Measurements from ENCODE around the gene TSPAN15.

Gene TSPAN15

DNA sequence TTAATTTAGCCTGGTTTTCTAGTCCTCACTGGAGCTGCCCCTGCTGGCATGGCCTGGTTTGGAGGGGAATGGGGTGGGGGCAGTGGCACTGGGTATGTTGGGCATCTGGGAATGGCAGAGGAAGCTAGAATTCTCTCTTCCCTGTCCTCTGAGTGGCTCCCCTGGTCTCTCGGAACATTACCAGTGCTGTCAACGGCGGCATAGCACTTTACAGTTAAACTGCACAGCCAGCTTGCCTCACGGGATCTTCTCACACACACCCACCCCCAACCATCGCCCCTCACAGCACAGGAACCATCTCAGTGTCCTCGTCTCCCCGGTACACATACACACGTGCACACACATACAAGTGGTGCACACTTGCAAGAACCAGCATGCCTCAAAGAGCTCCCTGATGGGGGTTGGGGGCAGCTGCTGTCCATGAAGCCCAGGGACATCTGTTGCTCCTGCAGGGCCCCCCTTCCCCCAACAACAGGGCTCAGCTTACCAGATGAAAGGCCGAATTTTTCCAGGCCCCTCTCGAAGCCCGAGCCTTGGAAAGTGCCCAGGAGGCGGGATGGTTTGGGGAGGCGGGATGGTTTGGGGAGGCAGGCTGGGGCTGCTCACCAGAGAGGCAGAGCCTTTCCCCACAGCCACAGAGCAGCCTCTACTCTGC is 41.0 kb downstream of the TSPAN15 start:
- H3K27me3 ChIP-seq, result no peaks in the 10 kb centered on the region
- H3K4me3 ChIP-seq, result no peak overlapping the region
- peak overlapping the region in 2 of 11 experiments; percentile 15 to 56; a peak in 3 of 22 replicates for H3K9ac ChIP-seq
- peak overlapping the region in 10 of 11 experiments; percentile 2 to 84 (median 48); a peak in 14 of 22 replicates for H3K4me2 ChIP-seq
- no peaks in the 10 kb centered on the region for H4K20me1 ChIP-seq
- H3K27ac ChIP-seq, result peak overlapping the region in 5 of 11 experiments; percentile 7 to 35 (median 30); a peak in 4 of 22 replicates
- peaks cover 0 to 55% (median 24%) of the 10 kb centered on the region in 11 experiments; a peak in 15 of 22 replicates for H3K36me3 ChIP-seq
- no peak for TF ChIP-seq Cebpa-rat (IDR thresholded peaks at IDR 0.05)
- H3K4me1 ChIP-seq, result peaks cover 0 to 35% (median 25%) of the 10 kb centered on the region in 10 experiments; a peak in 16 of 20 replicates
- peaks cover 27 to 31% (median 30%) of the 10 kb centered on the region in 11 experiments for H3K9me3 ChIP-seq (replicated peaks in 1 of 11)

DNA sequence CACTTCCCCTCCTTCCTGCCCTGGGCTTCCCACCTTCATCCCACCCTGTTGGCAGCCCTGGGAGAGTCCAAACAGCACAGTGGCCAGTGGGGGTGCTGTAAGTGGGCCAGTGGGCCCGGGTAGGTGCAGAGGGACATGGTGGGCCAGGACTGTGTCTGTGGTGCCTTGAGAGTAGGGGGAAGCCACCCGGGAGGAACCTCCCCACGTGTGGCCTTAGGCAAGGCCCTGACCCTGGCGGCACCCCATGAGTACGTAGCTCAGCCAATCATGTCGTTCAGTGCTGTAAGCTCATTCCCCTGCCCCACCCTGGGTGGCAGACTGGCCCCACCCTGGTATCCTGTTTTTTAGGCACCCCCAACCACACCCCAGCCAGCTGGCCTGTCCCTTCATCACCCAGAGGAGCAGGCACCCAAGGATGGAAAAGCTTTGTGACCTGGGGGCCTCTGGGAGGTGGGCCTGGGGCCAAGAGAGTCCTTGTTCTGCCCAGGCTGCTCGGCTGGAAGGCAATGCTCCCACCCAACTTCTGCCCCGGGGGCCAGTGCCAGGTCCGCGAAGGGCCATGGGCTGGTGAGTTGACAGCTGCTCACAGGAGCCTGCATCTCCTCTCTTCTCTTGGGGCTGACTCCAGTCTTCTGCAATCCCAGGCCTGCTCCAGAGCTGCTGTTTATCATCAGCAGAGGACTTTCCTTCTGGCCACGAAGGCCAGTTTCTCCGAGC is 41.6 kb downstream of the TSPAN15 start:
- Histone ChIP-seq H3K4me2 (peak overlapping the region in 7 of 11 experiments; percentile 26 to 84 (median 65); a peak in 11 of 22 replicates), H3K4me1 (peaks cover 0 to 42% (median 28%) of the 10 kb centered on the region in 10 experiments; a peak in 17 of 20 replicates), H4K20me1 (no peaks in the 10 kb centered on the region; a peak in 1 of 22 replicates), H3K9ac (no peak overlapping the region), H3K36me3 (peaks cover 0 to 55% (median 18%) of the 10 kb centered on the region in 11 experiments; a peak in 15 of 22 replicates), H3K4me3 (no peak overlapping the region), H3K27me3 (no peaks in the 10 kb centered on the region), H3K9me3 (replicated peaks in 1 of 11) (peaks cover 20 to 24% (median 23%) of the 10 kb centered on the region in 11 experiments), H3K27ac (peak overlapping the region in 4 of 11 experiments; percentile 7 to 32 (median 21); a peak in 2 of 22 replicates)
- no peak for TF ChIP-seq Cebpa-rat (IDR thresholded peaks at IDR 0.05)

DNA sequence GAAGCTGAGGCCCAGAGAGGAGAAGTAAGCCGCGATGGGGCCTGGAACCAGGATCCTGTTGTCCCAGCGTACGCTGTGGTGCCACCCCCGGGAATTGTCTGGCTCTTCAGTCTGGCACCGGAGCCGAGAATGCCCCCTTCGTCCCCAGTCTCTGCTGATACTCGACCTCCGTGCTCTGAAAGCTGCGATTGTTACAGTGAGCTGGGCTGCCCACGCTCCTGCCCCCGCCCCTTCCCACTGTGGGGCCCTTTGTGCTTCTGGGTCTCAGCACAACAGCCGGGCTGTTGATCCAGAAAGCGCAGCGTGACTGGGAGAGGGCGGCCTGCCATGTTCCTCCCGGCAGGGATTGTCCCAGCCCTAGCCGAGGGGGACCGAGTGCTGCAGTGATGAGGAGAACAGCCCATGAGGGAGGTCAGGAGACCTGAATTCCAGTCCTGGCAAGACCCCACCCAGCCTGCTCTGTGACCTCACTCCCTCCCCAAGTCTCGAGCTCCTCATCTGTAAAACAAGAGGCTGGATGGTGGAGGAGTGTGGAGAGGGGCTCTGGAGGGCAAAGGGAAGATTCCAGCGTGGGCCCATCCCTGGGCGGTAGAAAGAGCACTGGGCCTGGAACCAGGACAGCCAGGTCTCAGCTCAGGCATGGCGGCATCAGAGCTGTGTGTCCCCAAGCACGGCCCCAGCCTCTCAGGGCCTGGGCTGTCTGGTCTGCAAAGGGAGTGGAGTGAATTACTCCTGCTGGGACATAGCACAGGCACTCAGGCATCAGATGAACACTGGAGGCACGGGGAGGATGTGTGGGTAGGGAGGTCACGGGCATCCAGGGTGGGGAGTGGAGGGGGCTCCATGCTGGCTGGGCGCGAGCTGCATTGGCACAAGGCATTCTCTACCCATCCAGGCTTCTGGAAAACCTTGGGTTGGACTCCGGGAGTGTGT is 43.6 kb downstream of the TSPAN15 start:
- Histone ChIP-seq H3K36me3 (peaks cover 0 to 55% (median 2%) of the 10 kb centered on the region in 11 experiments; a peak in 11 of 22 replicates), H4K20me1 (no peaks in the 10 kb centered on the region; a peak in 1 of 22 replicates), H3K4me3 (no peak overlapping the region), H3K27ac (peak overlapping the region in 1 of 11 experiments; percentile 8; a peak in 1 of 22 replicates), H3K9ac (no peak overlapping the region), H3K4me1 (peaks cover 0 to 50% (median 33%) of the 10 kb centered on the region in 10 experiments; a peak in 17 of 20 replicates), H3K27me3 (no peaks in the 10 kb centered on the region), H3K9me3 (replicated peaks in 1 of 11) (peaks cover under 1 to 4% (median 3%) of the 10 kb centered on the region in 11 experiments; a peak in 19 of 22 replicates), H3K4me2 (no peak overlapping the region)
- no peak for TF ChIP-seq Cebpa-rat (IDR thresholded peaks at IDR 0.05)

DNA sequence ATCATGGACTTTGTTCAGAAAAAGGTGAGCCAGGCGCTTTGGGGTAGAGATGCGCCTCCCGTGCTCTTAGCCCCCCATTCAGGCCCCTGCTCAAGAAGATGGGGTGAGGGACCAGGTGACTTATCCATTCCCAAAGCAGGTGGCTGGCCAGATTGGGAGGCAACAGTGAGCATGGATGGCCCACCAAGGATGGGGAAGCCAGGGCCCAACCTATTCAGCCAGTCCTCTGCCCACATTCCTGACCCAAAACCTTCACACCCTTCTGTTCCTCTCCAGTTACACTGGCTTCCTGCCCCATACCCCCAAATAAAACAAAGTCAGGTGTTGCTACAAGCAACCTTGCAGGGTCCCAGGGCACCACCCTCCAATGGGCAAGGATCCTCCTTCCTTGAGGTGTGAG is 44.4 kb downstream of the TSPAN15 start:
- no peak overlapping the region for H3K4me2 ChIP-seq
- no peaks in the 10 kb centered on the region; a peak in 1 of 22 replicates for H4K20me1 ChIP-seq
- H3K4me3 ChIP-seq, result no peak overlapping the region
- no peak overlapping the region for H3K27ac ChIP-seq
- peaks cover 0 to 44% (median 33%) of the 10 kb centered on the region in 10 experiments; a peak in 17 of 20 replicates for H3K4me1 ChIP-seq
- TF ChIP-seq Cebpa-rat (IDR thresholded peaks at IDR 0.05), result no peak
- H3K9me3 ChIP-seq (replicated peaks in 1 of 11), result no peaks in the 10 kb centered on the region
- H3K27me3 ChIP-seq, result no peaks in the 10 kb centered on the region
- no peak overlapping the region for H3K9ac ChIP-seq
- peaks cover 0 to 60% (median 0%) of the 10 kb centered on the region in 11 experiments; a peak in 7 of 22 replicates for H3K36me3 ChIP-seq

DNA sequence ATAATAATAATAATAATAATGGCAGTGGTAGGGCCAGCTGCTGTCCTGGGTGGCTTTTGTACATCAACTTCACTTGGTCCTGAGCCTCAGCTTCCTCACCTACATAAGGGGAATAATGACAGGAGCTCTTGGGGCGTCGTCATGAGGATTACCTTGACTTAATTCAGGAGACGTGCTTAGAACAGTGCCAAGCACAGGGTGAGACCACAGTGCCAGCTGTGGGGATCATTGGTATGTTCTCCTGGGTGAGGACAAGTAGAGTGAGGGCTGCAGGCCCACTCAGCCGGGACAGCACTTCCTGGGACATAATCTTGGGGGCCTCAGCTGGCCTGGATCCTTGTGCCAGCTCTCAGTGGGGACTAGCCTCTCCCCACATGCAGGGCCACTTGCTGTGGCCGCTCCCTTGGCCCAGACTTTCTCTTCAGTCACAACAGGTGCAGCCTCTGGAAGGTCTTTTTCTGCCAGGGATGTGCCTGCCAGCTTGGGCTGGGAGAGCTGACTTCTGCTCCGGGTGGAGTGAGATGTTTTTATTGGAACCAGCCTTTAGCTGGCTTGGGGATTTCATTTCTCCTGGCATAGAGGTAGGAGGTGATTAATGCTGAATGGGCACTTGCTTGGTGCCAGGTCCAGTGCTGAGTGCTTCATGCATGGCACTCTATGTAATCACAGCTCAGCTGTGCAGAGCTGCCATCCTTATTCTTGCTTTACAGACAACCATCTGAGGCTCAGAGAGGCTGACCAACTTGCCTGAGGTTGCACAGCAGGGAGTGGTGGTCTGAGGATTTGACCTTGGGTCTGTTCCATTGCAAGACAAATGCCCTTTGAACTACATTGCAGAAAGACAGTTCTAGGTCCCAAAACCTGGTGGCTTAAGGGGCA is 45.3 kb downstream of the TSPAN15 start:
- H3K27me3 ChIP-seq, result no peaks in the 10 kb centered on the region
- TF ChIP-seq Cebpa-rat (IDR thresholded peaks at IDR 0.05), result no peak
- no peak overlapping the region for H3K27ac ChIP-seq
- no peaks in the 10 kb centered on the region; a peak in 1 of 22 replicates for H4K20me1 ChIP-seq
- no peak overlapping the region for H3K4me3 ChIP-seq
- peaks cover 0 to 34% (median 25%) of the 10 kb centered on the region in 10 experiments; a peak in 17 of 20 replicates for H3K4me1 ChIP-seq
- H3K9ac ChIP-seq, result no peak overlapping the region
- H3K4me2 ChIP-seq, result no peak overlapping the region
- H3K9me3 ChIP-seq (replicated peaks in 1 of 11), result no peaks in the 10 kb centered on the region
- H3K36me3 ChIP-seq, result peaks cover 0 to 70% (median 0%) of the 10 kb centered on the region in 11 experiments; a peak in 8 of 22 replicates

DNA sequence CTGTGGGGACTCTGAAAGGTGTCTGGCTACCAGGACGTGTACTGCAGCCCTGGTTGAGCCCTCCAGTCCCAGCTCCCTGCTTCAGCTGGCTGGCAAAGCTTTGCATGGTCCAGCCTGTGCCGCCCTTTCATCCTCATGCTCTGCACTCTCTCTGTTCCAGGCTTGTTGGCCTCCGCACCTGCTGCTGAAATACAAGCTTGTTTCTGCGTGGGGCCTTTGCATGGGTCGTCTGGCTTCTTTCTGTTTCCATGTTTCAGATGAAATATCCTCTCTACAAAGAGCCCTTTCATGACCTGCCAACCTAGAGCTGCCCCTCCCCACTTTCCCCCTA is 45.9 kb downstream of the TSPAN15 start:
- Histone ChIP-seq H3K4me3 (no peak overlapping the region), H3K36me3 (peaks cover 0 to 74% (median 0%) of the 10 kb centered on the region in 11 experiments; a peak in 8 of 22 replicates), H3K4me2 (peak overlapping the region in 2 of 11 experiments; percentile 49 to 60; a peak in 4 of 22 replicates), H4K20me1 (no peaks in the 10 kb centered on the region; a peak in 1 of 22 replicates), H3K27me3 (no peaks in the 10 kb centered on the region), H3K27ac (no peak overlapping the region), H3K9me3 (replicated peaks in 1 of 11) (no peaks in the 10 kb centered on the region), H3K9ac (no peak overlapping the region), H3K4me1 (peaks cover 0 to 28% (median 19%) of the 10 kb centered on the region in 10 experiments; a peak in 17 of 20 replicates)
- TF ChIP-seq Cebpa-rat (IDR thresholded peaks at IDR 0.05), result no peak

DNA sequence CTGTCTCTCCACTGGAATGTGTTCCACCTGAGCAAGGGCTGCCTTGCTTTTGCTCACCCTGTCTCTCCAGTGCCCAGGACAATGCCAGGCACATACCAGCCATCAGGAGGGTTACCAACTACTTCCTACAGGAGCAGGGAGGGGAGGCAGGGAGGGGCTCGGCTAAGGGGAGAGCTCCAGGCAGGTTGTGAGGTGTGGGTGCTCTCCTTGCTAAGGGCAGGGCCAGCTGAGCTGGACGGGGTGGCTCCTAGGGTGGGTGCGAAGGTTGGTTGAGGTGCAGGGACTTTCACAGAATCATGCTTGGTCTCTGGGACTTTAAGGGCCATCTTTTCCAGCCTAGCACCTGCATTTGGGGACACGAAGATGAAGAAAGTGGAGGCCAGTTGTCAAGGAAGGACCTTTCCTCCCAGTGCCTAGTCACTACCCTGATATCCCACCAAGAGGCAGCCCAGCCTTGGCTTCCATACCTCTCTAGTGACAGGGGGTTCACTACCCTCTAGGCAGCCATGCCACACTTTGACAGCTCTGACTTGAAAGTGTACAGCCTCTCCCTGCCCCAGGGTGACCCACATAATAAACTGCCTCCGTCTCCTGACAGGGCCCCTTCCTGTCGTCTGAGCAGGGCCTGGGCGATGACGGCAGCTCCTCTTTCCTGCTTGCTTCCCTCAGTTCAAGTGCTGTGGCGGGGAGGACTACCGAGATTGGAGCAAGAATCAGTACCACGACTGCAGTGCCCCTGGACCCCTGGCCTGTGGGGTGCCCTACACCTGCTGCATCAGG is 46.5 kb downstream of the TSPAN15 start:
- H3K36me3 ChIP-seq, result peaks cover 0 to 79% (median 0%) of the 10 kb centered on the region in 11 experiments; a peak in 8 of 22 replicates
- H3K4me2 ChIP-seq, result peak overlapping the region in 7 of 11 experiments; percentile 30 to 60 (median 44); a peak in 12 of 22 replicates
- H3K9me3 ChIP-seq (replicated peaks in 1 of 11), result no peaks in the 10 kb centered on the region
- H3K4me1 ChIP-seq, result peaks cover 0 to 22% (median 13%) of the 10 kb centered on the region in 10 experiments; a peak in 15 of 20 replicates
- no peak for TF ChIP-seq Cebpa-rat (IDR thresholded peaks at IDR 0.05)
- H4K20me1 ChIP-seq, result no peaks in the 10 kb centered on the region; a peak in 1 of 22 replicates
- H3K27me3 ChIP-seq, result no peaks in the 10 kb centered on the region
- H3K27ac ChIP-seq, result no peak overlapping the region
- H3K4me3 ChIP-seq, result no peak overlapping the region
- peak overlapping the region in 1 of 11 experiments; percentile 19; a peak in 2 of 22 replicates for H3K9ac ChIP-seq

All from BLaER1 treated with 17β-estradiol and CSF1 and Interleukin-3, amounts not matched to agents 10 nM and 100 nM (cell line).